PC-9 (cell line): Measurements from ENCODE around the gene MRPL54.

Experiments
- EZH2 ChIP-seq: fragments of 200-600 bp; sonication (generic); IDR thresholded peaks from 2 replicates; pipeline ENCODE4 v1.8.0; 2017; ENCODE audit warnings: antibody characterized with exemption, low read depth
- TF ChIP-seq, protein P1 (sequence below): fragments of 200-600 bp; sonication (generic); conservative IDR thresholded peaks from 2 replicates; pipeline ENCODE4 v1.6.1; 2017; ENCODE audit warnings: mixed run types, antibody characterized with exemption, mild to moderate bottlenecking, moderate library complexity

DNA sequence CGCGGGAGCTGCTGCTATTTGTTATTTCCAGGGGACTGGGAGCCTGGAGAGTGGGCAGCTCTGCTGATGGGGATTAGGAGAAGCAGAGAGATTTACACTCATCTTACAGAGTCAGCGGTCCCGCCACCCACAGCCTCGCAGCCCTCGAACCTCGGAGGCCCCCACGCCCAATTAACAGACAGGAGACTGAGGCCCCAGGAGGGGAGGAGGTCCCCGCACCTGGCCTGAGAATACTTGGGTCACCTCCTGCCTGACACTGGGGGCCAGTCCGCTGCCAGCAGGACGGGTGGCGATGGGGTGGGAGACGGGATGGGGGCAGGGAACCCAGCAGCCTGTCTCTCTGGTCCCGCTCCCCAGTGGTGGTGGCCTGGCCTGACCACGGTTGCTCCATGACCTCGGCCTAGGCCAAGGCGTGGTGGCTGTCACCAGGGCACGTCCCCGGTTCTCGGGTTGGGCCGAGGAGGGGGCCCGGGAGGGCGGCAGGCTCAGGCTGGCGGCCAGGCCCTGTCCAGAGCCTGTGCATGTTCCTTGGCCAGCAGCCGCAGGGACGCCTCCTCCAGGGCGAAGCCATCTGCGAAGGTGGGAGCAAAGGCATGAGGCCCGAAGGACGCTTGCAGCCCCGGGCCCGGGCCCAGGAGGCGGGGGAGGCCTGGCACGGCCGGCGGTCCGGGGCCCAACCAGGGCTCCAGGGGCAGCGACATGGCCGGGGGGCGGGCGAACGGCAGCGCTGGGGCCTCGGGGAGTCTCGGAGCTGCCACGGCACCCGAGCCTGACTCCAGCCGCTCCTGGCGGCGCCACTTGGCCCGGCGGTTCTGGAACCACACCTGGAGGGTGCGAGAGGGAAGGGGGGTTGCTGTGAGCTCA, 7.9 kb downstream of the MRPL54 start:
- TF ChIP-seq, protein P1, sequence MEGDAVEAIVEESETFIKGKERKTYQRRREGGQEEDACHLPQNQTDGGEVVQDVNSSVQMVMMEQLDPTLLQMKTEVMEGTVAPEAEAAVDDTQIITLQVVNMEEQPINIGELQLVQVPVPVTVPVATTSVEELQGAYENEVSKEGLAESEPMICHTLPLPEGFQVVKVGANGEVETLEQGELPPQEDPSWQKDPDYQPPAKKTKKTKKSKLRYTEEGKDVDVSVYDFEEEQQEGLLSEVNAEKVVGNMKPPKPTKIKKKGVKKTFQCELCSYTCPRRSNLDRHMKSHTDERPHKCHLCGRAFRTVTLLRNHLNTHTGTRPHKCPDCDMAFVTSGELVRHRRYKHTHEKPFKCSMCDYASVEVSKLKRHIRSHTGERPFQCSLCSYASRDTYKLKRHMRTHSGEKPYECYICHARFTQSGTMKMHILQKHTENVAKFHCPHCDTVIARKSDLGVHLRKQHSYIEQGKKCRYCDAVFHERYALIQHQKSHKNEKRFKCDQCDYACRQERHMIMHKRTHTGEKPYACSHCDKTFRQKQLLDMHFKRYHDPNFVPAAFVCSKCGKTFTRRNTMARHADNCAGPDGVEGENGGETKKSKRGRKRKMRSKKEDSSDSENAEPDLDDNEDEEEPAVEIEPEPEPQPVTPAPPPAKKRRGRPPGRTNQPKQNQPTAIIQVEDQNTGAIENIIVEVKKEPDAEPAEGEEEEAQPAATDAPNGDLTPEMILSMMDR = no peak
- no peak for TF ChIP-seq EZH2
